ENCODE data around the gene KCNMA1. TPM values are rescaled to one million over a fixed set of nuclear protein-coding genes. Genes with fewer than 3 reads are reported as not detected.

Gene KCNMA1
- total and polyA plus RNA-seq, 7 donors: 15.3 to 427 (median 256) TPM

DNA sequence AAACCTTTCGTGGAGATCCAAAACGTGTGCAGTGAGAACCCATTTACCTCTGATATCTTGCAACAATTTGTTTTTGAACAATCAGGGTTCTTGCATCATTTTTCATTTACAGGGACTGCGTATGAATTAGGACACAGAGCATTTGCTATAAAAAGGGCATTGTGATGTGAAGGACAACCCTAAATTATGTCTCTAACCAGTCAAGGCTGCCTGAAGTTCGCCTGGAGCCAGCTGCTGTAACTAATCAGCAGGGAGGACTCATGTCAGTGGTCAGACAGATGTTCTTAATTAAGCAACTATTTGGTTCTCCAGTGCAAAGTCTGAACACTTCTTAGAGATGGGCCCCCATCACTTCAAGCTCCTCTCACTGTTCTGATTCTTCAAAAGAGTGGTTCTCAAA is 674.8 kb downstream of the KCNMA1 start:
- Histone ChIP-seq H3K4me3 (no peak overlapping the region), H3K27ac (peak overlapping the region in 3 of 4 donors; percentile 63 to 67 (median 65)), H3K27me3 (no peaks in the 10 kb centered on the region), H3K36me3 (no peaks in the 10 kb centered on the region), H3K9me3 (no peaks in the 10 kb centered on the region), H3K4me1 (peaks cover 0 to 46% (median 25%) of the 10 kb centered on the region in 4 donors)
- TF ChIP-seq POLR2A (IDR thresholded peaks at IDR 0.05) (no peak), POLR2AphosphoS5 (IDR thresholded peaks at IDR 0.05) (no peak), EP300 (IDR thresholded peaks at IDR 0.05) (no peak)
- TF ChIP-seq, protein P1, sequence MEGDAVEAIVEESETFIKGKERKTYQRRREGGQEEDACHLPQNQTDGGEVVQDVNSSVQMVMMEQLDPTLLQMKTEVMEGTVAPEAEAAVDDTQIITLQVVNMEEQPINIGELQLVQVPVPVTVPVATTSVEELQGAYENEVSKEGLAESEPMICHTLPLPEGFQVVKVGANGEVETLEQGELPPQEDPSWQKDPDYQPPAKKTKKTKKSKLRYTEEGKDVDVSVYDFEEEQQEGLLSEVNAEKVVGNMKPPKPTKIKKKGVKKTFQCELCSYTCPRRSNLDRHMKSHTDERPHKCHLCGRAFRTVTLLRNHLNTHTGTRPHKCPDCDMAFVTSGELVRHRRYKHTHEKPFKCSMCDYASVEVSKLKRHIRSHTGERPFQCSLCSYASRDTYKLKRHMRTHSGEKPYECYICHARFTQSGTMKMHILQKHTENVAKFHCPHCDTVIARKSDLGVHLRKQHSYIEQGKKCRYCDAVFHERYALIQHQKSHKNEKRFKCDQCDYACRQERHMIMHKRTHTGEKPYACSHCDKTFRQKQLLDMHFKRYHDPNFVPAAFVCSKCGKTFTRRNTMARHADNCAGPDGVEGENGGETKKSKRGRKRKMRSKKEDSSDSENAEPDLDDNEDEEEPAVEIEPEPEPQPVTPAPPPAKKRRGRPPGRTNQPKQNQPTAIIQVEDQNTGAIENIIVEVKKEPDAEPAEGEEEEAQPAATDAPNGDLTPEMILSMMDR (IDR thresholded peaks at IDR 0.05): no peak
- 81 to 82% methylated on average over 4 of the region's 4 CpGs for WGBS, 2 donors
- DNase-seq: no peak
- intact Hi-C loops (cut with DNase I): no loop called here

DNA sequence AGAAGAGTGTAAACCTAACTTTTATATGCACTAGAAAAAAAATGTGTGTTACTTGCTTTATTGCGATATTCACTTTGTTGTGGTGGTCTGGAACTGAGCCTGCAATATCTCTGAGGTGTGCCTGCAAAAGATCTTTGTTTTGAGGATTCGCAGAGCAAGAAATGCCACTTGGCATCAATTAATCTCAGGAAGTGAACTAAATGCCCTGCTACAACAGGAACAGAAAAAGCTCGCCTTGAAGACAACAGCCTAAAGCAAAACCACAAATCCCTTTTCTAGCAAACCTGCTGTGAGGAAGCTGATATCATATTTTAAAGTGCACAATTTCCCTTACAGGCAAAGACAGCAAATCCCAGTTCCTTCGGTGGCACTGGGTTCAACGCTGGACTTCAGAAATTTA is 675.8 kb downstream of the KCNMA1 start:
- no peaks in the 10 kb centered on the region for H3K9me3 ChIP-seq
- DNase-seq: no peak
- intact Hi-C loops (cut with DNase I): no loop called here
- peaks cover 0 to 36% (median 25%) of the 10 kb centered on the region in 4 donors for H3K4me1 ChIP-seq
- no peaks in the 10 kb centered on the region for H3K36me3 ChIP-seq
- H3K27ac ChIP-seq: peak overlapping the region in 3 of 4 donors; percentile 63 to 67 (median 65)
- 45 to 85% methylated on average over 5 of the region's 5 CpGs for WGBS, 2 donors
- H3K4me3 ChIP-seq: no peak overlapping the region
- H3K27me3 ChIP-seq: no peaks in the 10 kb centered on the region
- peak in 2 of 4 donors; percentile 19 to 64 for TF ChIP-seq EP300 (IDR thresholded peaks at IDR 0.05)
- TF ChIP-seq POLR2AphosphoS5 (IDR thresholded peaks at IDR 0.05): peak; percentile 67 to 92 (median 88)
- TF ChIP-seq POLR2A (IDR thresholded peaks at IDR 0.05): no peak

DNA sequence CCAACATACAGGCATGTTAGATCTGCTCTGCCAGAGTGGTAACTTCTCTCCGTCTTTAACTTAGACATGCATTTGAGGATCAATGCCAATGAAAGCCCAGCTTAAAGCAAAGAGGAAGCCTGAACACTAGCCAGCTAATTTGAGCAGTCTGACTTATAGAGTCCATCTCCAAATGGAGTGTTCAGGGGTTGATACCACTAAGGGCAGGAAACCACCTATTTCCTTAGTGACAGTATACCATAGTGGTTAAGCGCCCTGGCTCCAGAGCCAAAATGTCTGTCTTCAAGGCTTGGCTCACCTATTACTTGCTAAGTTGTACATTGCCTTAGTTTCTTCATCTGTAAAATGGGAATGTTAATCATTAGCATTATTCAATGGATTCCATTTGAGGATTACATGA is 678.5 kb downstream of the KCNMA1 start:
- Histone ChIP-seq H3K4me1 (peaks cover 0 to 34% (median 23%) of the 10 kb centered on the region in 4 donors), H3K9me3 (no peaks in the 10 kb centered on the region), H3K36me3 (no peaks in the 10 kb centered on the region), H3K4me3 (no peak overlapping the region), H3K27me3 (no peaks in the 10 kb centered on the region), H3K27ac (no peak overlapping the region)
- DNase-seq: no peak
- intact Hi-C loops (cut with DNase I): no loop called here
- TF ChIP-seq, protein P1 (IDR thresholded peaks at IDR 0.05): no peak
- TF ChIP-seq POLR2AphosphoS5 (IDR thresholded peaks at IDR 0.05) (no peak), EP300 (IDR thresholded peaks at IDR 0.05) (no peak), POLR2A (IDR thresholded peaks at IDR 0.05) (no peak)
- 84 to 88% methylated on average over 2 of the region's 2 CpGs for WGBS, 2 donors

DNA sequence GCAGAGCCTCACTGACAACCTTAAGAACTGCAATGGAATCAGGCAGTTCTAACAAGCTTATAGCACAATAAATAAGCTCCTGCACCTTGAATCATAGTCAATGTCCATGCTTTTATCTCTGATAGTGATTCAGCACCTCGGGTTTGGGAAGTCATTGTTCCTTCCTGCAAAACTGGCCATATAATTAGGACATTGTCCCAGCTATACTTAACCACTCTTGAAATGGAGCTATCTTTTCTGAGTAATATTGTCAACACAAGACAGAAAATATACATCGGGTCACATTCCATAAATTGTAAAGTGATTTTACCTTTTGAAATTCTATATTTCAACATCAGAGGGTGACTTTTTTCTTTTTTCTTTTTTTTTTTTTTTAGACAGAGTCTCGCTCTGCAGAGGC is 682.8 kb downstream of the KCNMA1 start:
- WGBS, 2 donors: 60 to 75% methylated on average over 3 of the region's 3 CpGs

DNA sequence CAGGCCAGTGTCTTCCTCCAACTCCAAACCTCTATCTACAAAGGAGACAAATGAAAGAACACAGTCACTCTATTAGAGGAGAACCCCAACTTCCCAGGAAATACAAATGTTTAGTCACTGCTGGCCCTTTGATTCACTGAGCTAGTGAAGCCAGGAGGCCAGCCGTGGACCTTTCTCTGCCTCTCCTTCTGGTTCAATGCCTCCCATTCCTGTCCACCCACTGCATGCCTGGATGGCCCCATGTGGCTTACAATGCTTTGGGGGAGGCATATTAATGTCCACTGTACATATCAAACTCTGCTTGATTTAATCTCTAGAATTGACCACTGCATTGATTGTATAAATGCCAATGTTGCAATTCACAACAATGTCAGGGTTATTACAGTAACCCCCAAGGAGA is 687.3 kb downstream of the KCNMA1 start:
- DNase-seq: no peak

More for the DNA sequence above, 682.8 kb downstream of the KCNMA1 start:
- no peaks in the 10 kb centered on the region for H3K4me1 ChIP-seq
- no peak for DNase-seq
- intact Hi-C loops (cut with DNase I): no loop called here
- H3K36me3 ChIP-seq: peaks cover 0 to 22% (median 7%) of the 10 kb centered on the region in 4 donors
- H3K4me3 ChIP-seq: no peak overlapping the region
- no peaks in the 10 kb centered on the region for H3K9me3 ChIP-seq
- H3K27me3 ChIP-seq: no peaks in the 10 kb centered on the region
- no peak overlapping the region for H3K27ac ChIP-seq
- TF ChIP-seq POLR2A (IDR thresholded peaks at IDR 0.05) (no peak), POLR2AphosphoS5 (IDR thresholded peaks at IDR 0.05) (no peak), EP300 (IDR thresholded peaks at IDR 0.05) (no peak)
- TF ChIP-seq, protein P1 (IDR thresholded peaks at IDR 0.05): no peak

More for the DNA sequence above, 687.3 kb downstream of the KCNMA1 start:
- Histone ChIP-seq H3K27me3 (no peaks in the 10 kb centered on the region), H3K9me3 (no peaks in the 10 kb centered on the region), H3K27ac (no peak overlapping the region), H3K4me1 (no peaks in the 10 kb centered on the region), H3K36me3 (peaks cover 0 to 39% (median 11%) of the 10 kb centered on the region in 4 donors), H3K4me3 (no peak overlapping the region)
- intact Hi-C loops (cut with DNase I): no loop called here
- TF ChIP-seq POLR2A (IDR thresholded peaks at IDR 0.05) (no peak), EP300 (IDR thresholded peaks at IDR 0.05) (no peak), POLR2AphosphoS5 (IDR thresholded peaks at IDR 0.05) (no peak)
- TF ChIP-seq, protein P1 (IDR thresholded peaks at IDR 0.05): no peak
- WGBS, 2 donors: 80 to 90% methylated on average over 1 of the region's 1 CpG
